K562 (cell line): ENCODE data around the gene UQCC5. TPM values are rescaled to one million over a fixed set of nuclear protein-coding genes. Genes with fewer than 3 reads are reported as not detected.

ENCODE experiments used
- ATAC-seq: fragments of 200-7000 bp; cut with Tn5 transposase; 3 replicates; pipeline ENCODE4 v1.9.1; 2020; ENCODE audit warnings: moderate library complexity
- BruUV-seq: library from RNA; stranded (reverse); fragments of 400-500 nt; replicated peaks from 2 replicates; lab custom pipeline; 2021; lab: Mats Ljungman, UMichigan
- CTCF ChIA-PET: fragments of 300-600 bp; formaldehyde crosslinking; extraction: SDS; loops from one replicate; lab custom pipeline; 2021; ENCODE audit warnings: low intra/inter-chr PET ratio; lab: Yijun Ruan, JAX
- POLR2A ChIA-PET: fragments of 300-600, 350-650 bp; sonication (Branson Sonifier 250); formaldehyde crosslinking; extraction: SDS; loops from one replicate; lab custom pipeline; 2021; ENCODE audit warnings: antibody characterized with exemption, inconsistent platforms; lab: Yijun Ruan, JAX
- DNase-seq, 4 experiments: peaks; one replicate each; pipeline versions ENCODE4 v3.0.0 to v3.0.0-alpha.2; 2011 to 2018; ENCODE audit warnings: low spot score in 3 of 4, mixed read lengths in 3 of 4; ENCODE audit errors: extremely low read depth in 1 of 4
- FAIRE-seq: peaks from 2 replicates; lab custom pipeline; 2011; peaks lifted over from hg19 to GRCh38; lab: Jason Lieb, UNC
- H2AFZ ChIP-seq: 2 replicates; pipeline ENCODE4 v1.6.0; 2011; ENCODE audit warnings: low read depth, low read length, control low read depth, inconsistent platforms
- H3K27ac ChIP-seq: fragments of 200-600 bp; 3 replicates; pipeline ENCODE4 v1.8.0; 2011; ENCODE audit warnings: low read depth, mild to moderate bottlenecking, control low read depth, inconsistent platforms, low read length, moderate library complexity, mixed read lengths; ENCODE audit errors: extremely low read depth
- H3K27me3 ChIP-seq, 2 experiments: fragments of 300-600 bp in 1 of 2; 2 replicates in 1 of 2; 3 replicates in 1 of 2; pipeline versions ENCODE4 v1.6.0 to v1.8.0; 2011; ENCODE audit warnings: inconsistent platforms in 2 of 2, low read length in 2 of 2, mild to moderate bottlenecking in 1 of 2, mixed read lengths in 1 of 2, moderate library complexity in 1 of 2; ENCODE audit not compliant: control insufficient read depth in 2 of 2, insufficient read depth in 2 of 2
- H3K36me3 ChIP-seq: fragments of 300-600 bp; 3 replicates; pipeline ENCODE4 v1.8.0; 2011; ENCODE audit warnings: mild to moderate bottlenecking, low read length, inconsistent platforms; ENCODE audit not compliant: control insufficient read depth, insufficient read depth
- H3K4me1 ChIP-seq, 2 experiments: fragments of 200-600 bp in 1 of 2; replicated peaks in 1 of 2; 2 replicates in 1 of 2; 3 replicates in 1 of 2; pipeline versions ENCODE4 v1.5.1 to v1.8.0; 2011; ENCODE audit warnings: inconsistent platforms in 2 of 2, low read length in 2 of 2, mild to moderate bottlenecking in 1 of 2, mixed read lengths in 1 of 2, moderate library complexity in 1 of 2; ENCODE audit not compliant: control insufficient read depth in 2 of 2, insufficient read depth in 2 of 2
- H3K4me2 ChIP-seq: 2 replicates; pipeline ENCODE4 v1.6.1; 2011; ENCODE audit warnings: low read length, control low read depth, inconsistent platforms, mixed read lengths; ENCODE audit not compliant: insufficient read depth
- H3K4me3 ChIP-seq: fragments of 200-600 bp; sonication (generic), shearing (Covaris generic); 2 replicates; pipeline ENCODE4 v1.5.1; 2016; ENCODE audit warnings: control low read depth, inconsistent platforms
- H3K79me2 ChIP-seq: fragments of 200-600 bp; 3 replicates; pipeline ENCODE4 v1.8.0; 2011; ENCODE audit warnings: low read length, inconsistent platforms; ENCODE audit not compliant: control insufficient read depth, insufficient read depth
- H3K9ac ChIP-seq, 2 experiments: 2 replicates each; pipeline versions ENCODE4 v1.6.0 to v1.6.1; 2011; ENCODE audit warnings: low read depth in 2 of 2, low read length in 2 of 2, control low read depth in 1 of 2, inconsistent platforms in 1 of 2, mild to moderate bottlenecking in 1 of 2, mixed read lengths in 1 of 2; ENCODE audit not compliant: insufficient read depth in 1 of 2
- H3K9me1 ChIP-seq: one replicate; pipeline ENCODE4 v1.6.0; 2011; ENCODE audit warnings: inconsistent platforms, mild to moderate bottlenecking, low read length, moderate library complexity; ENCODE audit not compliant: control insufficient read depth, insufficient read depth
- H3K9me3 ChIP-seq: replicated peaks from 2 replicates; pipeline ENCODE4 v1.5.1; 2011; ENCODE audit warnings: low read depth, low read length, inconsistent platforms; ENCODE audit not compliant: control insufficient read depth, insufficient read depth
- H4K20me1 ChIP-seq: replicated peaks from 2 replicates; pipeline ENCODE4 v1.6.1; 2011; ENCODE audit warnings: low read length, inconsistent platforms, mixed read lengths; ENCODE audit not compliant: control insufficient read depth, insufficient read depth
- CCNT2 ChIP-seq: IDR thresholded peaks from 2 replicates; pipeline ENCODE4 v1.6.1; 2011; ENCODE audit warnings: borderline replicate concordance, low read depth, mild to moderate bottlenecking, moderate library complexity, mixed read lengths, low read length; ENCODE audit not compliant: insufficient read length; ENCODE audit errors: extremely low read depth
- EGR1 ChIP-seq: fragments of 450-650 bp; conservative IDR thresholded peaks from 2 replicates; pipeline ENCODE4 v1.6.1; 2017; ENCODE audit warnings: mild to moderate bottlenecking
- NFE2 ChIP-seq: IDR thresholded peaks from 2 replicates; pipeline ENCODE4 v1.6.1; 2014; ENCODE audit warnings: antibody characterized with exemption, low read depth
- POLR2AphosphoS2 ChIP-seq: IDR thresholded peaks from 2 replicates; pipeline ENCODE4 v1.6.1; 2012; ENCODE audit warnings: low read length, improper control_type of control experiment
- RBM15 ChIP-seq: fragments of 200-400 bp; formaldehyde crosslinking; IDR thresholded peaks from 2 replicates; pipeline ENCODE4 v1.6.1; 2018; ENCODE audit warnings: mild to moderate bottlenecking, low read length, moderate library complexity; ENCODE audit not compliant: insufficient read depth
- ZNF707 ChIP-seq: fragments of 250-450 bp; sonication (Bioruptor Pico); conservative IDR thresholded peaks from 2 replicates; pipeline ENCODE4 v1.8.0; 2022; ENCODE audit warnings: inconsistent platforms, mild to moderate bottlenecking, moderate library complexity
- WGBS: fragments of 100-300 bp; shearing (Covaris generic); methylation state at CpG from one replicate; pipeline ENCODE4 v1.1.6; 2016; ENCODE audit warnings: low coverage, mixed read lengths; ENCODE audit not compliant: insufficient coverage; ENCODE audit errors: missing lambda C conversion rate; 5-methylcytosine and 5-hydroxymethylcytosine counted together
- in situ Hi-C: fragments of 300-500 bp; cut with MboI; formaldehyde crosslinking; loops from 4 replicates; pipeline ENCODE4 v1.15.0; 2018; ENCODE audit warnings: inconsistent platforms, mixed read lengths
- intact Hi-C: fragments of 100-400 bp; cut with micrococcal nuclease; formaldehyde crosslinking; loops from 2 replicates; pipeline ENCODE4 v1.14.2; 2022
- polyA plus RNA-seq, 8 experiments: library from polyadenylated mRNA; depleted of rRNA in 4 of 8; stranded (reverse) in 5 of 8; unstranded in 3 of 8; fragments of >200 nt; fragmentation: Nextera tagmentation in 2 of 8; fragmentation: Illumina TruSeq in 1 of 8; extraction: Ambion mirVana in 2 of 8; extraction: Trizol in 1 of 8; gene quantifications; 2 replicates each; pipeline versions ENCODE4 v1.2.1 to v1.2.3, GENCODE V29; 2011 to 2014; ENCODE audit warnings: inconsistent platforms in 1 of 8, missing spikeins in 1 of 8
- total RNA-seq, 7 experiments: library from RNA; depleted of rRNA in 6 of 7; stranded (reverse); fragments of >200 nt in 6 of 7; fragmentation: Illumina TruSeq in 2 of 7; extraction: Trizol in 2 of 7; gene quantifications; 2 replicates each; pipeline versions ENCODE4 v1.2.1 to v1.2.3, GENCODE V29; 2011 to 2021; ENCODE audit warnings: low replicate concordance in 1 of 7
- TF ChIP-seq, protein P1 (sequence below): fragments of 450-650 bp; IDR thresholded peaks from 2 replicates; pipeline ENCODE4 v1.6.1; 2016; ENCODE audit warnings: mild to moderate bottlenecking, moderate library complexity
- TF ChIP-seq, protein P2 (sequence below): fragments of 250-450 bp; sonication (Bioruptor Pico); IDR thresholded peaks from 2 replicates; pipeline ENCODE4 v1.5.1; 2021; ENCODE audit warnings: mild to moderate bottlenecking

UQCC5 gene
- total and polyA plus RNA-seq, 9 of the 15 experiments (the other 6 are each of a cell fraction or from before 2014, with no cell fraction given): 10.2 to 55.4 (median 33.8) TPM

DNA sequence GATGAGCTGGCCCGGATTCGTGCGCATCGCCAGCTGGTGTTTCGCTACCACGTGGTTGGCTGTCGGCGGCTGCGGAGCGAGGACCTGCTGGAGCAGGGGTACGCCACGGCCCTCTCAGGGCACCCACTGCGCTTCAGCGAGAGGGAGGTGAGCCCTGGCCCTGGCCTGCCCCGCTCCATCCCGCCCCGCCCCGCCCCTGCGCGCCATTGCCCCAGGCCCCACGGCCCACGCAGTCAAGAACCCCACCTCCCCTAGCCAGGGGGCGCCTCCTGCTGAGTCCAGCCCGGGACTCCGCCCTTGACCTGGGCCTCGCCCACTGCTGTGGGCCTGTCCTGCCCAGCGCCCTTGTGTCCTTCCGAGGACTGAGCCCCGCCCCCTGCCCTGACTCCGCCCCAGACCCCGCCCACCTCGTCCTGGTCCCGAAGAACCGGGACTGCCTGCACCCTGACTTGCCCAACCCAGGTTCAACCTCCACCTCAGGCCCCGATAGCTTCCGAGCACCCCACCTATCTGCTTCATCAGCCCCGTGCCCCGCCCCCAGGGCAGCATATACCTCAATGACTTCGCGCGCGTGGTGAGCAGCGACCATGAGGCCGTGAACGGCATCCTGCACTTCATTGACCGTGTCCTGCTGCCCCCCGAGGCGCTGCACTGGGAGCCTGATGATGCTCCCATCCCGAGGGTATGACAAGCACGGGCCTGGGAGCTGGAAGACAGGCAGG lies 17.5 kb upstream of the UQCC5 start:
- FAIRE-seq (peak; percentile 63), DNase-seq (peak; percentile 85 to 97 (median 96)), ATAC-seq (peak; percentile 97)
- intact Hi-C loops: no loop called here
- Histone ChIP-seq H3K4me1 (peaks cover 12 to 61% of the 10 kb centered on the region in 2 experiments; a peak in 4 of 5 replicates), H3K4me2 (peak overlapping the region; percentile 59), H3K27ac (peak overlapping the region; percentile 6; the same call in 2 of the 3 replicates), H3K9me1 (no peaks in the 10 kb centered on the region), H4K20me1 (no peaks in the 10 kb centered on the region), H3K9ac (peak overlapping the region; percentile 31 to 82; a peak in 3 of 4 replicates), H3K4me3 (peak overlapping the region; percentile 11), H3K79me2 (no peaks in the 10 kb centered on the region), H3K36me3 (peaks cover 5% of the 10 kb centered on the region; the same call in 1 of the 3 replicates), H2AFZ (peak overlapping the region; percentile 94), H3K9me3 (no peaks in the 10 kb centered on the region), H3K27me3 (peaks cover 0 to 2% of the 10 kb centered on the region in 2 experiments; a peak in 1 of 5 replicates)
- ChIA-PET POLR2A (no interaction called here), CTCF (no interaction called here)
- in situ Hi-C loops: no loop called here
- BruUV-seq: no TSS peak
- 13% methylated on average over 25 of the region's 50 CpGs for WGBS
- no peak for TF ChIP-seq NFE2
- TF ChIP-seq POLR2AphosphoS2: no peak
- TF ChIP-seq RBM15: no peak
- TF ChIP-seq, protein P1, sequence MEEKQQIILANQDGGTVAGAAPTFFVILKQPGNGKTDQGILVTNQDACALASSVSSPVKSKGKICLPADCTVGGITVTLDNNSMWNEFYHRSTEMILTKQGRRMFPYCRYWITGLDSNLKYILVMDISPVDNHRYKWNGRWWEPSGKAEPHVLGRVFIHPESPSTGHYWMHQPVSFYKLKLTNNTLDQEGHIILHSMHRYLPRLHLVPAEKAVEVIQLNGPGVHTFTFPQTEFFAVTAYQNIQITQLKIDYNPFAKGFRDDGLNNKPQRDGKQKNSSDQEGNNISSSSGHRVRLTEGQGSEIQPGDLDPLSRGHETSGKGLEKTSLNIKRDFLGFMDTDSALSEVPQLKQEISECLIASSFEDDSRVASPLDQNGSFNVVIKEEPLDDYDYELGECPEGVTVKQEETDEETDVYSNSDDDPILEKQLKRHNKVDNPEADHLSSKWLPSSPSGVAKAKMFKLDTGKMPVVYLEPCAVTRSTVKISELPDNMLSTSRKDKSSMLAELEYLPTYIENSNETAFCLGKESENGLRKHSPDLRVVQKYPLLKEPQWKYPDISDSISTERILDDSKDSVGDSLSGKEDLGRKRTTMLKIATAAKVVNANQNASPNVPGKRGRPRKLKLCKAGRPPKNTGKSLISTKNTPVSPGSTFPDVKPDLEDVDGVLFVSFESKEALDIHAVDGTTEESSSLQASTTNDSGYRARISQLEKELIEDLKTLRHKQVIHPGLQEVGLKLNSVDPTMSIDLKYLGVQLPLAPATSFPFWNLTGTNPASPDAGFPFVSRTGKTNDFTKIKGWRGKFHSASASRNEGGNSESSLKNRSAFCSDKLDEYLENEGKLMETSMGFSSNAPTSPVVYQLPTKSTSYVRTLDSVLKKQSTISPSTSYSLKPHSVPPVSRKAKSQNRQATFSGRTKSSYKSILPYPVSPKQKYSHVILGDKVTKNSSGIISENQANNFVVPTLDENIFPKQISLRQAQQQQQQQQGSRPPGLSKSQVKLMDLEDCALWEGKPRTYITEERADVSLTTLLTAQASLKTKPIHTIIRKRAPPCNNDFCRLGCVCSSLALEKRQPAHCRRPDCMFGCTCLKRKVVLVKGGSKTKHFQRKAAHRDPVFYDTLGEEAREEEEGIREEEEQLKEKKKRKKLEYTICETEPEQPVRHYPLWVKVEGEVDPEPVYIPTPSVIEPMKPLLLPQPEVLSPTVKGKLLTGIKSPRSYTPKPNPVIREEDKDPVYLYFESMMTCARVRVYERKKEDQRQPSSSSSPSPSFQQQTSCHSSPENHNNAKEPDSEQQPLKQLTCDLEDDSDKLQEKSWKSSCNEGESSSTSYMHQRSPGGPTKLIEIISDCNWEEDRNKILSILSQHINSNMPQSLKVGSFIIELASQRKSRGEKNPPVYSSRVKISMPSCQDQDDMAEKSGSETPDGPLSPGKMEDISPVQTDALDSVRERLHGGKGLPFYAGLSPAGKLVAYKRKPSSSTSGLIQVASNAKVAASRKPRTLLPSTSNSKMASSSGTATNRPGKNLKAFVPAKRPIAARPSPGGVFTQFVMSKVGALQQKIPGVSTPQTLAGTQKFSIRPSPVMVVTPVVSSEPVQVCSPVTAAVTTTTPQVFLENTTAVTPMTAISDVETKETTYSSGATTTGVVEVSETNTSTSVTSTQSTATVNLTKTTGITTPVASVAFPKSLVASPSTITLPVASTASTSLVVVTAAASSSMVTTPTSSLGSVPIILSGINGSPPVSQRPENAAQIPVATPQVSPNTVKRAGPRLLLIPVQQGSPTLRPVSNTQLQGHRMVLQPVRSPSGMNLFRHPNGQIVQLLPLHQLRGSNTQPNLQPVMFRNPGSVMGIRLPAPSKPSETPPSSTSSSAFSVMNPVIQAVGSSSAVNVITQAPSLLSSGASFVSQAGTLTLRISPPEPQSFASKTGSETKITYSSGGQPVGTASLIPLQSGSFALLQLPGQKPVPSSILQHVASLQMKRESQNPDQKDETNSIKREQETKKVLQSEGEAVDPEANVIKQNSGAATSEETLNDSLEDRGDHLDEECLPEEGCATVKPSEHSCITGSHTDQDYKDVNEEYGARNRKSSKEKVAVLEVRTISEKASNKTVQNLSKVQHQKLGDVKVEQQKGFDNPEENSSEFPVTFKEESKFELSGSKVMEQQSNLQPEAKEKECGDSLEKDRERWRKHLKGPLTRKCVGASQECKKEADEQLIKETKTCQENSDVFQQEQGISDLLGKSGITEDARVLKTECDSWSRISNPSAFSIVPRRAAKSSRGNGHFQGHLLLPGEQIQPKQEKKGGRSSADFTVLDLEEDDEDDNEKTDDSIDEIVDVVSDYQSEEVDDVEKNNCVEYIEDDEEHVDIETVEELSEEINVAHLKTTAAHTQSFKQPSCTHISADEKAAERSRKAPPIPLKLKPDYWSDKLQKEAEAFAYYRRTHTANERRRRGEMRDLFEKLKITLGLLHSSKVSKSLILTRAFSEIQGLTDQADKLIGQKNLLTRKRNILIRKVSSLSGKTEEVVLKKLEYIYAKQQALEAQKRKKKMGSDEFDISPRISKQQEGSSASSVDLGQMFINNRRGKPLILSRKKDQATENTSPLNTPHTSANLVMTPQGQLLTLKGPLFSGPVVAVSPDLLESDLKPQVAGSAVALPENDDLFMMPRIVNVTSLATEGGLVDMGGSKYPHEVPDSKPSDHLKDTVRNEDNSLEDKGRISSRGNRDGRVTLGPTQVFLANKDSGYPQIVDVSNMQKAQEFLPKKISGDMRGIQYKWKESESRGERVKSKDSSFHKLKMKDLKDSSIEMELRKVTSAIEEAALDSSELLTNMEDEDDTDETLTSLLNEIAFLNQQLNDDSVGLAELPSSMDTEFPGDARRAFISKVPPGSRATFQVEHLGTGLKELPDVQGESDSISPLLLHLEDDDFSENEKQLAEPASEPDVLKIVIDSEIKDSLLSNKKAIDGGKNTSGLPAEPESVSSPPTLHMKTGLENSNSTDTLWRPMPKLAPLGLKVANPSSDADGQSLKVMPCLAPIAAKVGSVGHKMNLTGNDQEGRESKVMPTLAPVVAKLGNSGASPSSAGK: peak; percentile 73; the same call in 1 of the 2 replicates
- no peak for TF ChIP-seq ZNF707
- no peak for TF ChIP-seq CCNT2
- TF ChIP-seq, protein P2, sequence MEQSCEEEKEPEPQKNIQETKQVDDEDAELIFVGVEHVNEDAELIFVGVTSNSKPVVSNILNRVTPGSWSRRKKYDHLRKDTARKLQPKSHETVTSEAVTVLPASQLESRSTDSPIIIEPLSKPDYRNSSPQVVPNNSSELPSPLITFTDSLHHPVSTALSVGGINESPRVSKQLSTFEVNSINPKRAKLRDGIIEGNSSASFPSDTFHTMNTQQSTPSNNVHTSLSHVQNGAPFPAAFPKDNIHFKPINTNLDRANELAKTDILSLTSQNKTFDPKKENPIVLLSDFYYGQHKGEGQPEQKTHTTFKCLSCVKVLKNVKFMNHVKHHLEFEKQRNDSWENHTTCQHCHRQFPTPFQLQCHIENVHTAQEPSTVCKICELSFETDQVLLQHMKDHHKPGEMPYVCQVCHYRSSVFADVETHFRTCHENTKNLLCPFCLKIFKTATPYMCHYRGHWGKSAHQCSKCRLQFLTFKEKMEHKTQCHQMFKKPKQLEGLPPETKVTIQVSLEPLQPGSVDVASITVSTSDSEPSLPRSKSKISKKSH (CRISPR knock-in tag): no peak
- TF ChIP-seq EGR1: peak; percentile 58
